ENCODE data around the gene SYCE1L. TPM values are rescaled to one million over a fixed set of nuclear protein-coding genes. Genes with fewer than 3 reads are reported as not detected.

SYCE1L gene
- total RNA-seq, 1 donor from 2014 or later = 0.66 TPM

DNA sequence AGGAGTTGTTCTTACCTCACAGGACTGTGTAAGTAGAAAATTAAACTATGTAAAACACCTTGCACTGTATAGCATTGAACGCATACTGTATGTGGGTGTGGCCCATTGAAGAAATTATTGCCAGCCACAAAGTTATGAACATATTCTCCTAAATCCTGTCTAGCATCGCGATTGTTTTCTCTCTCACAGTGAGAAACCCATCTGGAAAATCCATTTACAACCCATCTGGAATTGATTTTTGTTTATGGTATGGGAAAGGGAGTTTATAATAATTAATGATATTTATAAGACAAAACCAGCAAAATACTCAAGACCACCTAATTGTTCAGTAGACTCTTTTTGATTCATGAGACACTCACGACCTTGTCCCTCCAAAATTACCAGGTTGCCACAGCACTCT is 30.3 kb upstream of the SYCE1L start:
- no peaks in the 10 kb centered on the region for H3K36me3 ChIP-seq
- intact Hi-C loops (cut with micrococcal nuclease) = no loop called here
- no peak for TF ChIP-seq CTCF (IDR thresholded peaks at IDR 0.05; ENCODE audit: borderline replicate concordance)

DNA sequence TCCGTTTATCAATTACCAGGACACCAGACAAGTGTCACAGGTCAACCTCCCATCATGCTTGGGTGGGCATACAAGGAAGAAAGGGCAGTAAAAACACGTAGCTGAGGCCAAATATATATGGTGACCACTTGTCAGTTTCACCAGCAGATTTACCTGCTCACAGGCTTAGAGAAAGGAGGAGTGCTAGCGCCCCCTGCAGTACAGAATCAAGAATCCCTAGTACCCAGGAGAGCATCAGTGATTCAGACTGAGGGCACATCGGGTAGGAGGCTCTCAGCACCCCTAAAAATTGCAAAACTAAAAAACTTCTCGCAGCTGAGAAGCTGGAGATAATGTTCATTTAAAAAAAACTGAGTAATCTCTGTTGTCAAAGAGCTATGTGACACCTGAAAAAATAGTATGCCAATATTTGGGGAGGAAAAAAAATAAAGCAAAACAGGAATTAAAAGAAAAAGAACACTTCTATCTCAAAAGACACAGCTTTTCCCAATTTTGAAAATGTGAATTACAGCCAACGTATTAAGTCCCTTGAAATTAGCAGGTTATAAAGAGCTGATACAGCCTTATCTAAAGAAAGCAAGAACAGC is 29.5 kb upstream of the SYCE1L start:
- DNase-seq = no peak

More for the DNA sequence above, 30.3 kb upstream of the SYCE1L start:
- Histone ChIP-seq H3K27ac (replicated peaks) (no peak overlapping the region), H3K4me1 (no peaks in the 10 kb centered on the region), H3K9me3 (replicated peaks) (no peaks in the 10 kb centered on the region), H3K27me3 (ENCODE audit: low read depth) (peaks cover 17% of the 10 kb centered on the region), H3K4me3 (no peak overlapping the region)
- no peak for DNase-seq

DNA sequence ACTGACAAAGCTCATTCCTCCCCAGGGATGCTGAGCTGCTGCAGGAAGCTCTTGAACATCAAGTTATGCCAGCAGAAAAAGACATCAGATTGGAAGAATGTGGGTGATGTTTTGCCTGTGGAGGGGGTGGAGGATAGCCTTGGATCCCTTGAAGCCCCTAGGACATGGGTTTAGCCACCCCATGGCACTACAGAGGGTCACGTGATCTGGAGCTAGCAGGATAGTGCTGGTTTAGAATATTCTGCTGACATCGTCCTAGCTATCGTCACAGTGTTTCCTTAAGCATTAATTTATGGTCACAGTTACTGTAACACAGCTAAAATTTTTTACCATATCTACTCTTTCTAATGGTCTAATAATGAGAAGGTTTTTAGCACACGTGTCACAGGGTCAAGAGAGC is 28.4 kb upstream of the SYCE1L start:
- intact Hi-C loops (cut with micrococcal nuclease) = loop anchor here (5.0 to 10.0 kb wide), 2 partner anchors 506 to 1379 kb away; no protein-coding TSS in a partner anchor
- Histone ChIP-seq H3K4me1 (no peaks in the 10 kb centered on the region), H3K36me3 (no peaks in the 10 kb centered on the region), H3K4me3 (no peak overlapping the region), H3K27me3 (ENCODE audit: low read depth) (peaks cover 29% of the 10 kb centered on the region), H3K9me3 (replicated peaks) (no peaks in the 10 kb centered on the region), H3K27ac (replicated peaks) (no peak overlapping the region)
- no peak for DNase-seq
- TF ChIP-seq CTCF (IDR thresholded peaks at IDR 0.05; ENCODE audit: borderline replicate concordance) = no peak

More for the DNA sequence above, 29.5 kb upstream of the SYCE1L start:
- no peaks in the 10 kb centered on the region for H3K36me3 ChIP-seq
- peaks cover 24% of the 10 kb centered on the region for H3K27me3 ChIP-seq (ENCODE audit: low read depth)
- no peak overlapping the region for H3K4me3 ChIP-seq
- H3K9me3 ChIP-seq (replicated peaks) = no peaks in the 10 kb centered on the region
- peak; percentile 72 for TF ChIP-seq CTCF (IDR thresholded peaks at IDR 0.05; ENCODE audit: borderline replicate concordance)
- no peak overlapping the region for H3K27ac ChIP-seq (replicated peaks)
- H3K4me1 ChIP-seq = no peaks in the 10 kb centered on the region
- intact Hi-C loops (cut with micrococcal nuclease) = loop anchor here (5.0 to 10.0 kb wide), 2 partner anchors 505 to 1377 kb away; no protein-coding TSS in a partner anchor

DNA sequence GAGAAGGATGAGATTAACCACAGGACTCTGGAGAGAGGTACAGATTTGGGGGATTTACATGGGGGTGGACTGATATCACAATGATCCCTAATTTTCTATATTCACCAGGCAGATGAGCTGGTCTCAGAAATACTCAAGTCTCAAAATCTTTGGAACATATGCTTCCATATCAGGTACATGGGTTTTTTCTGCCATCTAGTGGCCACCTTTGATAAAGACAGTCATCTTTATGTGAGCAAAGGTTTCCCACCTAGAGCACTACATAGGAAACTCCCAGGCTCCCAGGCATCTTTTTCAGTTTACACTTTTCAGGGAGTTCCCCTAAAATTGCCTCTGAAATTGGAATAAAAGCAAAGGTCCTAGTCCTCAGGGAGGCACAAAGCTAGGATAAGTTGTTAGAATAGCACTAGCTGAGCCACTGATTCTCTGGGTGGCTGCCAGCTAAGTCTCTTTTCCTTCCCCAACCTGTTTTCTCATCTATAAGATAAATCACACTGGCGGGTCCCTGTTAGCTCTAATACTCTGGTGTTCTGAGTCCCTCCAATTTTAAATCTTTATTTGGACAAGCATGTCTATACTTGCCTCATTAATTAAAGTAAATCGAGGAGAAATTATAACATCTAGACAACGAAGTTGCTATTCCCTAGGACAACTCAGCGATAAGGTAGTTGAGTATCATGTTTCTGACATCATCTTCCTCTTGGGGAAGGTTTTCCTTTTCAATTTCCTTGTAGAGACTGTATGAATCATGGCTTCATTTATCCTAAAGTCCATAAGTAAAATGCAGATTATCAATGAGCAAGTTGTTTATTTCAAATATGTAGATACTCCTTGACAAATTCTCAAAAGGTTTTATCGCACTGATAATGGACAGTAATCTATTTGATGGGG is 27.2 kb upstream of the SYCE1L start:
- Histone ChIP-seq H3K27me3 (ENCODE audit: low read depth) (peaks cover 29% of the 10 kb centered on the region), H3K9me3 (replicated peaks) (no peaks in the 10 kb centered on the region), H3K27ac (replicated peaks) (no peak overlapping the region), H3K4me1 (no peaks in the 10 kb centered on the region), H3K36me3 (no peaks in the 10 kb centered on the region), H3K4me3 (no peak overlapping the region)
- peak; percentile 81 for TF ChIP-seq CTCF (IDR thresholded peaks at IDR 0.05; ENCODE audit: borderline replicate concordance)
- no peak for DNase-seq
- intact Hi-C loops (cut with micrococcal nuclease) = loop anchor here (5.0 to 10.0 kb wide), 2 partner anchors 507 to 1380 kb away; no protein-coding TSS in a partner anchor

- no peak overlapping the region for H3K4me3 ChIP-seq
- no peak for DNase-seq
- H3K4me1 ChIP-seq = no peaks in the 10 kb centered on the region
- no peaks in the 10 kb centered on the region for H3K36me3 ChIP-seq
- no peak overlapping the region for H3K27ac ChIP-seq (replicated peaks)
- H3K27me3 ChIP-seq (ENCODE audit: low read depth) = peaks cover 29% of the 10 kb centered on the region
- intact Hi-C loops (cut with micrococcal nuclease) = loop anchor here (5.0 to 10.0 kb wide), 2 partner anchors 508 to 1381 kb away; no protein-coding TSS in a partner anchor
- no peaks in the 10 kb centered on the region for H3K9me3 ChIP-seq (replicated peaks)
- TF ChIP-seq CTCF (IDR thresholded peaks at IDR 0.05; ENCODE audit: borderline replicate concordance) = no peak
Observed at GRCh38 chr16:77172951-77173350, 26.3 kb upstream of the SYCE1L start.

Data from left ventricle myocardium inferior (tissue), 1 donor.